Left lung (tissue), 10 donors: ENCODE data around the gene KCNG2. TPM values are rescaled to one million over a fixed set of nuclear protein-coding genes. Genes with fewer than 3 reads are reported as not detected.
A peak's percentile ranks its signal among the peaks of the same experiment; 100 is the strongest.

Experiments
- ATAC-seq: fragments of 200-7000 bp; cut with Tn5 transposase; one replicate; pipeline ENCODE4 v1.9.1; 2020; ENCODE audit warnings: moderate library complexity
- DNase-seq, 4 donors: peaks; one replicate each; pipeline ENCODE4 v3.0.0-alpha.2; 2013 to 2020
- H3K27ac ChIP-seq, 2 donors: fragments of 200-600 bp; sonication (generic) in 1 of 2; one replicate each; pipeline versions ENCODE4 v1.5.0 to v1.8.0; 2020 to 2021
- H3K27me3 ChIP-seq, 2 donors: fragments of 200-600 bp; sonication (generic) in 1 of 2; one replicate each; pipeline versions ENCODE4 v1.5.0 to v1.8.0; 2020 to 2021
- H3K36me3 ChIP-seq, 2 donors: fragments of 200-600 bp; sonication (generic) in 1 of 2; one replicate each; pipeline versions ENCODE4 v1.5.0 to v1.8.0; 2020 to 2021
- H3K4me1 ChIP-seq, 2 donors: fragments of 200-600 bp; one replicate each; pipeline ENCODE4 v1.8.0; 2021
- H3K4me3 ChIP-seq, 2 donors: fragments of 200-600 bp; sonication (generic) in 1 of 2; one replicate each; pipeline versions ENCODE4 v1.5.0 to v1.8.0; 2020 to 2021; ENCODE audit warnings: mild to moderate bottlenecking in 1 of 2
- H3K9me3 ChIP-seq, 2 donors: fragments of 200-600 bp; sonication (generic) in 1 of 2; one replicate each; pipeline versions ENCODE4 v1.5.0 to v1.8.0; 2020 to 2021
- CTCF ChIP-seq, 2 donors: fragments of 200-600 bp; sonication (generic) in 1 of 2; IDR thresholded peaks; one replicate each; pipeline versions ENCODE4 v1.5.0 to v1.8.0; 2021; ENCODE audit warnings: antibody characterized with exemption in 2 of 2
- intact Hi-C, 2 donors: fragments of 100-400 bp; cut with DNase I; formaldehyde crosslinking; loops; one replicate each; pipeline versions ENCODE4 v1.11.2 to v1.14.2; 2022
- polyA plus RNA-seq, 6 donors: library from polyadenylated mRNA; unstranded; fragments of 120-200 nt; gene quantifications; one replicate each; pipeline ENCODE4 v1.2.1, GENCODE V29; 2013; ENCODE audit not compliant: insufficient read length in 6 of 6
- total RNA-seq, 2 donors: library from RNA; stranded (reverse); fragmentation: NEBNext Ultra II Directional; extraction: Animal tissue kit (Norgen Biotek cat#: 25700); gene quantifications; one replicate each; pipeline ENCODE4 v1.2.1, GENCODE V29; 2021
- donor health status: DM: no; HTN: yes; CAD: no.
- donor health status: DM: no; HTN: no; CAD: no.

KCNG2 gene
- total and polyA plus RNA-seq, 8 donors = 0.17 to 1.1 (median 0.31) TPM

DNA sequence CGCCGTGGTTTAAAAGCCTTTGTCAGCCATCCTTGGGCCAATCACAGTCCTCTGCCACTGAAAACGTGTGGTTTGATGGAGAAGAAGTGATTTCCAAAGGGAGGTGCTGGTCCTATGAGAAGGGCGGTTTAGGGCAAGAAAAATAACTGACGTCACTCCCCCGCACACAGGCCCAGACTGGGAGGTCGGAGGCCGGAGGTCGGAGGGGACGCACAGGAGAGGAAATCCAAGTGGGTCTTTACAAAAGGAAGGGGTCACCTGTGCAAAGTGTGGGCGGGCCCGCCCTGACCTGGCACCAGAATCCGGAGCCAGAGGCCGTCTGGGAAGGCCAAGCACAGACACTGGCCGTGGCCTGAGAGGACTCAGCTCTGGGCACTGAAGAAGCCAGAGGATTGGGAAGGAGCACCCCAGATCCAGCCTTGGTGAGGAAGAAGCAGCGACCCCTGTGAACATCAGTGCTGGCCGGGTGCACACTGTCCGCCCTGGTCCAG, 18.0 kb upstream of the KCNG2 start:
- ATAC-seq (no peak), DNase-seq (peak in 1 of 4 donors; percentile 27)
- no peaks in the 10 kb centered on the region for H3K4me1 ChIP-seq

DNA sequence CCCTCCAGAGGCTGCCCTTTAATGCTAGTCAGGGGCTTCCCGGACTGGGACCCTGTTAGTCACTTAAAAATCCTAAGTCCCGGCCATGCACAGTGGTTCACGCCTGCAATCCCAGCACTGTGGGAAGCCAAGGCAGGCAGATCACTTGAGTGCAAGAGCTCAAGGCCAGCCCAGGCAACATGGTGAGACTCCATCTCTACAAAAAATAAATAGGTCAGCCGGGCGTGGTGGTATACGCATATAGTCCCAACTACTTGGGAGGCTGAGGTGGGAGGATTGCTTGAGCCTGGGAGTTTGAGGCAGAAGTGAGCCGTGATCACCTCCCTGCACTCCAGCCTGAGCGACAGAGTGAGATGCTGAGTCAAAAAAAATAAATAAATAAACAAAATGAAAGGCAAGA, 17.2 kb upstream of the KCNG2 start:
- DNase-seq (peak in 1 of 4 donors; percentile 9), ATAC-seq (no peak)
- no peak for TF ChIP-seq CTCF (IDR thresholded peaks at IDR 0.05)
- H3K27ac ChIP-seq = no peak overlapping the region
- H3K27me3 ChIP-seq = peaks cover 0 to 66% of the 10 kb centered on the region in 2 donors
- no peaks in the 10 kb centered on the region for H3K4me1 ChIP-seq
- no peaks in the 10 kb centered on the region for H3K36me3 ChIP-seq
- no peaks in the 10 kb centered on the region for H3K9me3 ChIP-seq
- H3K4me3 ChIP-seq = no peak overlapping the region
- intact Hi-C loops = no loop called here

More for the DNA sequence above, 18.0 kb upstream of the KCNG2 start:
- Histone ChIP-seq H3K27me3 (peaks cover 0 to 62% of the 10 kb centered on the region in 2 donors), H3K36me3 (no peaks in the 10 kb centered on the region), H3K27ac (no peak overlapping the region), H3K9me3 (no peaks in the 10 kb centered on the region), H3K4me3 (no peak overlapping the region)
- TF ChIP-seq CTCF (IDR thresholded peaks at IDR 0.05) = no peak
- intact Hi-C loops = no loop called here

- H3K27ac ChIP-seq = no peak overlapping the region
- no peaks in the 10 kb centered on the region for H3K36me3 ChIP-seq
- DNase-seq (peak in 1 of 4 donors; percentile 19), ATAC-seq (no peak)
- no peaks in the 10 kb centered on the region for H3K9me3 ChIP-seq
- no peaks in the 10 kb centered on the region for H3K4me1 ChIP-seq
- H3K4me3 ChIP-seq = no peak overlapping the region
- intact Hi-C loops = no loop called here
- H3K27me3 ChIP-seq = peaks cover 3 to 66% of the 10 kb centered on the region in 2 donors
- TF ChIP-seq CTCF (IDR thresholded peaks at IDR 0.05) = no peak
These were observed 16.3 kb upstream of the KCNG2 start for GRCh38 chr18:79781331-79781941.

GRCh38 chr18:79782566-79783308, 15.0 kb upstream of the KCNG2 start:
- Histone ChIP-seq H3K27me3 (peaks cover 6 to 67% of the 10 kb centered on the region in 2 donors), H3K9me3 (no peaks in the 10 kb centered on the region), H3K4me1 (peaks cover 0 to 3% of the 10 kb centered on the region in 2 donors), H3K4me3 (no peak overlapping the region), H3K36me3 (no peaks in the 10 kb centered on the region), H3K27ac (no peak overlapping the region)
- no peak for TF ChIP-seq CTCF (IDR thresholded peaks at IDR 0.05)
- ATAC-seq (no peak), DNase-seq (peak in 1 of 4 donors; percentile 27)
- intact Hi-C loops = no loop called here
